SK-N-SH (cell line): ENCODE results near the gene NLN. TPM values are rescaled to one million over a fixed set of nuclear protein-coding genes. Genes with fewer than 3 reads are reported as not detected.

Experiments used
- CTCF ChIA-PET: fragments of 300-600, 350-600 bp; formaldehyde crosslinking; extraction: SDS; loops from one replicate; lab custom pipeline; 2021; lab: Yijun Ruan, JAX
- POLR2A ChIA-PET: fragments of 350-600 bp; sonication (Branson Sonifier 250); formaldehyde crosslinking; extraction: SDS; loops from one replicate; lab custom pipeline; 2020; ENCODE audit warnings: antibody characterized with exemption, inconsistent platforms; lab: Yijun Ruan, JAX
- DNase-seq: peaks from one replicate; pipeline ENCODE4 v3.0.0; 2012
- H2AFZ ChIP-seq: fragments of 200-600 bp; sonication (generic); 2 replicates; pipeline ENCODE4 v1.8.1; 2016; ENCODE audit warnings: antibody characterized with exemption, mild to moderate bottlenecking, low read depth
- H3F3A ChIP-seq: fragments of 200-600 bp; sonication (generic); replicated peaks from 2 replicates; pipeline ENCODE3; 2016; ENCODE audit warnings: antibody characterized with exemption, mild to moderate bottlenecking; ENCODE audit not compliant: insufficient read depth
- H3K27ac ChIP-seq, 2 experiments: fragments of 200-500 bp in 1 of 2; fragments of 200-600 bp in 1 of 2; sonication (Bioruptor generic) in 1 of 2; sonication (generic), shearing (Covaris generic) in 1 of 2; 2 replicates each; pipeline versions ENCODE4 v1.5.1 to v1.6.1; 2014 to 2016; ENCODE audit warnings: low read depth in 2 of 2, inconsistent platforms in 1 of 2, low read length in 1 of 2, mild to moderate bottlenecking in 1 of 2, mixed read lengths in 1 of 2
- H3K27me3 ChIP-seq: fragments of 200-600 bp; sonication (generic), shearing (Covaris generic); 2 replicates; pipeline ENCODE4 v1.6.1; 2016; ENCODE audit warnings: mixed run types; ENCODE audit not compliant: insufficient read depth
- H3K36me3 ChIP-seq, 2 experiments: fragments of 200-500 bp in 1 of 2; fragments of 200-600 bp in 1 of 2; sonication (Bioruptor generic) in 1 of 2; sonication (generic) in 1 of 2; replicated peaks in 1 of 2; 2 replicates each; pipeline versions ENCODE3 to v1.5.1; 2014 to 2016; ENCODE audit warnings: low read length in 1 of 2, mild to moderate bottlenecking in 1 of 2; ENCODE audit not compliant: insufficient read depth in 2 of 2, control insufficient read depth in 1 of 2
- H3K4me1 ChIP-seq, 2 experiments: fragments of 200-500 bp in 1 of 2; fragments of 200-600 bp in 1 of 2; sonication (Bioruptor generic) in 1 of 2; sonication (generic), shearing (Covaris generic) in 1 of 2; 2 replicates each; pipeline versions ENCODE4 v1.5.1 to v1.6.1; 2014 to 2016; ENCODE audit warnings: low read depth in 1 of 2, low read length in 1 of 2, mixed run types in 1 of 2; ENCODE audit not compliant: insufficient read depth in 2 of 2, control insufficient read depth in 1 of 2
- H3K4me2 ChIP-seq: fragments of 200-600 bp; sonication (generic), shearing (Covaris generic); 2 replicates; pipeline ENCODE4 v1.6.1; 2017; ENCODE audit warnings: mixed run types
- H3K4me3 ChIP-seq, 2 experiments: fragments of 200-500 bp in 1 of 2; fragments of 200-600 bp in 1 of 2; sonication (Bioruptor generic) in 1 of 2; sonication (generic), shearing (Covaris generic) in 1 of 2; 2 replicates each; pipeline versions ENCODE4 v1.5.1 to v1.8.1; 2014 to 2016; ENCODE audit warnings: low read depth in 2 of 2, inconsistent platforms in 1 of 2, low read length in 1 of 2, mild to moderate bottlenecking in 1 of 2, mixed read lengths in 1 of 2, moderate library complexity in 1 of 2
- H3K79me2 ChIP-seq: fragments of 200-600 bp; sonication (generic); 2 replicates; pipeline ENCODE4 v1.8.1; 2017; ENCODE audit warnings: mild to moderate bottlenecking; ENCODE audit not compliant: insufficient read depth
- H3K9ac ChIP-seq: fragments of 200-600 bp; sonication (generic); 2 replicates; pipeline ENCODE4 v1.6.1; 2017; ENCODE audit warnings: mixed run types
- H3K9me2 ChIP-seq: fragments of 200-600 bp; sonication (generic); 2 replicates; pipeline ENCODE4 v1.6.1; 2017; ENCODE audit warnings: mixed run types
- H3K9me3 ChIP-seq: fragments of 200-600 bp; sonication (generic); 2 replicates; pipeline ENCODE4 v1.6.1; 2017; ENCODE audit warnings: mixed run types, mild to moderate bottlenecking, moderate library complexity
- H4K20me1 ChIP-seq: fragments of 200-600 bp; sonication (generic); 2 replicates; pipeline ENCODE4 v1.6.1; 2017; ENCODE audit warnings: mild to moderate bottlenecking, mixed run types; ENCODE audit not compliant: insufficient read depth
- CHD2 ChIP-seq: fragments of 150-350 bp; IDR thresholded peaks from 2 replicates; pipeline ENCODE4 v1.6.1; 2018; ENCODE audit warnings: low read length; ENCODE audit not compliant: partially characterized antibody
- CTCF ChIP-seq: fragments of 200-600 bp; sonication (generic); IDR thresholded peaks from 2 replicates; pipeline ENCODE4 v1.6.1; 2017; ENCODE audit warnings: antibody characterized with exemption, mild to moderate bottlenecking, moderate library complexity
- ELF1 ChIP-seq: IDR thresholded peaks from 2 replicates; pipeline ENCODE4 v1.4.0; 2012
- EP300 ChIP-seq, 2 experiments: IDR thresholded peaks; 2 replicates each; pipeline versions ENCODE4 v1.4.0 to v1.6.1; 2012; ENCODE audit warnings: borderline replicate concordance in 1 of 2, low read depth in 1 of 2, low read length in 1 of 2
- FOSL2 ChIP-seq: IDR thresholded peaks from 2 replicates; pipeline ENCODE4 v1.4.0; 2012; ENCODE audit warnings: low read depth, mild to moderate bottlenecking, moderate library complexity, borderline replicate concordance
- FOXM1 ChIP-seq: IDR thresholded peaks from 2 replicates; pipeline ENCODE4 v1.4.0; 2012; ENCODE audit warnings: low read depth, mild to moderate bottlenecking
- GATA2 ChIP-seq: sonication (generic); formaldehyde crosslinking; IDR thresholded peaks from 2 replicates; pipeline ENCODE4 v1.5.0; 2020; ENCODE audit warnings: mild to moderate bottlenecking, missing genetic modification reagents
- MEF2A ChIP-seq: IDR thresholded peaks from 2 replicates; pipeline ENCODE4 v1.4.0; 2012; ENCODE audit warnings: low read depth, borderline replicate concordance
- NFIC ChIP-seq: IDR thresholded peaks from 2 replicates; pipeline ENCODE4 v1.4.0; 2012; ENCODE audit warnings: borderline replicate concordance
- NRF1 ChIP-seq: IDR thresholded peaks from 2 replicates; pipeline ENCODE4 v1.6.1; 2012; ENCODE audit warnings: low read depth, mild to moderate bottlenecking, low read length
- PBX3 ChIP-seq: IDR thresholded peaks from 2 replicates; pipeline ENCODE4; 2012
- RAD21 ChIP-seq: IDR thresholded peaks from 2 replicates; pipeline ENCODE4 v1.6.1; 2012; ENCODE audit warnings: mild to moderate bottlenecking, low read length
- SMC3 ChIP-seq: IDR thresholded peaks from 2 replicates; pipeline ENCODE4 v1.6.1; 2012; ENCODE audit warnings: low read depth, low read length, improper control_type of control experiment
- TCF12 ChIP-seq: IDR thresholded peaks from 2 replicates; pipeline ENCODE4 v1.4.0; 2012
- TEAD4 ChIP-seq: IDR thresholded peaks from 2 replicates; pipeline ENCODE4 v1.4.0; 2012; ENCODE audit warnings: mild to moderate bottlenecking, borderline replicate concordance; ENCODE audit not compliant: insufficient read depth
- USF1 ChIP-seq: IDR thresholded peaks from 2 replicates; pipeline ENCODE4 v1.4.0; 2012; ENCODE audit warnings: low read depth, borderline replicate concordance
- ZBTB33 ChIP-seq: IDR thresholded peaks from 2 replicates; pipeline ENCODE4 v1.4.0; 2012; ENCODE audit warnings: low read depth, borderline replicate concordance
- WGBS: methylation state at CpG from one replicate; pipeline ENCODE4 v1.1.6; 2017; ENCODE audit warnings: low lambda C conversion rate; 5-methylcytosine and 5-hydroxymethylcytosine counted together
- polyA plus RNA-seq, 3 experiments: library from polyadenylated mRNA; depleted of rRNA; stranded (reverse); fragments of >200 nt; gene quantifications; 2 replicates each; pipeline ENCODE4 v1.2.3, GENCODE V29; 2012

Gene NLN
- polyA plus RNA-seq, 1 of the 3 experiments (the other 2 are of a cell fraction), result 17.1 TPM

- no peak for TF ChIP-seq USF1
- no peak for TF ChIP-seq NFIC
- TF ChIP-seq ZBTB33, result no peak
- TF ChIP-seq ELF1, result no peak
- TF ChIP-seq TCF12, result no peak
- TF ChIP-seq SMC3, result no peak
- no peak for TF ChIP-seq FOXM1
- no peak for TF ChIP-seq FOSL2
- TF ChIP-seq TEAD4, result no peak
- no peak for TF ChIP-seq CHD2
These were observed 145.0 kb downstream of the NLN start (continued) for GRCh38 chr5:65866837-65867521.

GRCh38 chr5:65867542-65868195, 145.7 kb downstream of the NLN start:
- no peak overlapping the region for H2AFZ ChIP-seq

More at GRCh38 chr5:65867542-65868195, 145.7 kb downstream of the NLN start:
- 81% methylated on average over 11 of the region's 11 CpGs for WGBS
- Histone ChIP-seq H3K4me3 (no peak overlapping the region), H3K36me3 (no peaks in the 10 kb centered on the region), H3K4me1 (peaks cover 0 to 3% of the 10 kb centered on the region in 2 experiments; a peak in 2 of 4 replicates), H3K27ac (no peak overlapping the region), H4K20me1 (no peaks in the 10 kb centered on the region), H3K9me2 (no peaks in the 10 kb centered on the region)
- TF ChIP-seq TCF12 (no peak), CTCF (no peak), GATA2 (CRISPR knock-in tag) (no peak), RAD21 (no peak), TEAD4 (no peak), PBX3 (no peak), MEF2A (no peak), EP300 (IDR thresholded peaks at IDR 0.05; ENCODE audit: borderline replicate concordance in 1 of 2, low read depth in 1 of 2, low read length in 1 of 2) (no peak), NRF1 (no peak)
- TF ChIP-seq, all 33 proteins: peak for 0
- Histone ChIP-seq H3K27me3 (no peaks in the 10 kb centered on the region), H3K9me3 (no peaks in the 10 kb centered on the region), H3K4me2 (no peak overlapping the region), H3F3A (peaks cover 10% of the 10 kb centered on the region), H3K79me2 (no peaks in the 10 kb centered on the region), H3K9ac (no peak overlapping the region)
- CTCF ChIA-PET, result no interaction called here
- no peak for DNase-seq
- POLR2A ChIA-PET, result interaction anchor here (0.7 to 1.6 kb wide), 2 partner anchors 39 to 57 kb away, joined by 3 to 7 read pairs; no protein-coding TSS in a partner anchor
